GM12878 (cell line): ENCODE data around the gene INF2. TPM values are rescaled to one million over a fixed set of nuclear protein-coding genes. Genes with fewer than 3 reads are reported as not detected.

Source experiments
- BRCA1 ChIP-seq: IDR thresholded peaks from 2 replicates; pipeline ENCODE4 v1.6.1; 2011; ENCODE audit warnings: low read depth, low read length, improper control_type of control experiment
- CHD2 ChIP-seq: IDR thresholded peaks from 2 replicates; pipeline ENCODE4 v1.6.1; 2011; ENCODE audit warnings: low read depth, low read length, improper control_type of control experiment, borderline replicate concordance
- CHD4 ChIP-seq: fragments of 200-600 bp; sonication (generic); IDR thresholded peaks from 2 replicates; pipeline ENCODE4 v1.6.1; 2016; ENCODE audit warnings: mild to moderate bottlenecking
- EED ChIP-seq: sonication (generic); IDR thresholded peaks from 2 replicates; pipeline ENCODE4 v1.6.1; 2016; ENCODE audit warnings: antibody characterized with exemption, low read depth
- EGR1 ChIP-seq, 2 experiments: IDR thresholded peaks; 1 replicate in 1 of 2; 2 replicates in 1 of 2; pipeline ENCODE4 v1.6.1; 2011 to 2012; ENCODE audit warnings: low read depth in 2 of 2, low read length in 2 of 2, borderline replicate concordance in 1 of 2, mild to moderate bottlenecking in 1 of 2, moderate library complexity in 1 of 2
- FOXM1 ChIP-seq: IDR thresholded peaks from 2 replicates; pipeline ENCODE4 v1.6.1; 2012; ENCODE audit warnings: low read depth, mild to moderate bottlenecking, inconsistent platforms, low read length, moderate library complexity
- GATAD2B ChIP-seq: fragments of 450-650 bp; conservative IDR thresholded peaks from 2 replicates; pipeline ENCODE4 v1.6.1; 2017; ENCODE audit warnings: low read depth, mild to moderate bottlenecking, moderate library complexity
- HCFC1 ChIP-seq: fragments of 150-350 bp; IDR thresholded peaks from 2 replicates; pipeline ENCODE4 v1.6.1; 2014; ENCODE audit warnings: low read length
- IKZF2 ChIP-seq, 2 experiments: fragments of 450-650 bp; IDR thresholded peaks; 2 replicates each; pipeline ENCODE4 v1.6.1; 2017; ENCODE audit warnings: mild to moderate bottlenecking in 2 of 2, moderate library complexity in 2 of 2
- IRF4 ChIP-seq: IDR thresholded peaks from 2 replicates; pipeline ENCODE4 v1.6.1; 2011; ENCODE audit warnings: low read depth, low read length
- MTA3 ChIP-seq: IDR thresholded peaks from 2 replicates; pipeline ENCODE4 v1.6.1; 2012; ENCODE audit warnings: low read length, inconsistent platforms, borderline replicate concordance
- NFIC ChIP-seq: IDR thresholded peaks from 2 replicates; pipeline ENCODE4 v1.6.1; 2012; ENCODE audit warnings: low read depth, mild to moderate bottlenecking, inconsistent platforms, low read length, moderate library complexity
- POLR2A ChIP-seq: IDR thresholded peaks from 2 replicates; pipeline ENCODE4 v1.6.1; 2011; ENCODE audit warnings: low read depth, mild to moderate bottlenecking, low read length
- POLR2AphosphoS5 ChIP-seq: IDR thresholded peaks from 2 replicates; pipeline ENCODE4 v1.6.1; 2011; ENCODE audit warnings: mild to moderate bottlenecking, low read length, inconsistent platforms
- RB1 ChIP-seq: fragments of 450-650 bp; formaldehyde crosslinking; IDR thresholded peaks from 2 replicates; pipeline ENCODE4 v1.6.1; 2017; ENCODE audit warnings: mild to moderate bottlenecking, borderline replicate concordance
- RUNX3 ChIP-seq: IDR thresholded peaks from 2 replicates; pipeline ENCODE4 v1.6.1; 2012; ENCODE audit warnings: low read length, inconsistent platforms
- SMARCA5 ChIP-seq: fragments of 450-650 bp; IDR thresholded peaks from 2 replicates; pipeline ENCODE4 v1.6.1; 2017; ENCODE audit warnings: mild to moderate bottlenecking
- SREBF1 ChIP-seq: IDR thresholded peaks from 2 replicates; pipeline ENCODE4 v1.6.1; 2012; ENCODE audit warnings: mild to moderate bottlenecking, low read length
- STAT3 ChIP-seq: IDR thresholded peaks from 2 replicates; pipeline ENCODE4 v1.6.1; 2011; ENCODE audit warnings: low read depth, low read length, improper control_type of control experiment
- TAF1 ChIP-seq: IDR thresholded peaks from 2 replicates; pipeline ENCODE4 v1.6.1; 2011; ENCODE audit warnings: mild to moderate bottlenecking, low read depth, low read length, borderline replicate concordance
- YBX1 ChIP-seq: fragments of 450-650 bp; IDR thresholded peaks from 2 replicates; pipeline ENCODE4 v1.6.1; 2016; ENCODE audit warnings: antibody characterized with exemption
- polyA plus RNA-seq, 11 experiments: library from polyadenylated mRNA; depleted of rRNA in 4 of 11; unstranded in 6 of 11; stranded (reverse) in 5 of 11; fragments of >200 nt; fragmentation: Nextera tagmentation in 4 of 11; fragmentation: Illumina TruSeq in 1 of 11; extraction: Ambion mirVana in 4 of 11; extraction: Trizol in 1 of 11; gene quantifications; 1 replicate in 1 of 11; 2 replicates in 10 of 11; pipeline versions ENCODE4 v1.2.1 to v1.2.3, GENCODE V29; 2011 to 2016; ENCODE audit warnings: inconsistent platforms in 2 of 11, missing spikeins in 2 of 11, low read depth in 1 of 11
- total RNA-seq, 4 experiments: library from RNA; depleted of rRNA in 3 of 4; stranded (reverse); fragments of >200 nt in 3 of 4; fragmentation: Illumina TruSeq in 1 of 4; extraction: Trizol in 1 of 4; gene quantifications; 2 replicates each; pipeline versions ENCODE4 v1.2.1 to v1.2.3, GENCODE V29; 2013 to 2021
- TF ChIP-seq, protein P1 (sequence below): IDR thresholded peaks from 2 replicates; pipeline ENCODE4 v1.6.1; 2011; ENCODE audit warnings: borderline replicate concordance, low read depth, mild to moderate bottlenecking, moderate library complexity, mixed read lengths, low read length; ENCODE audit not compliant: insufficient read depth; ENCODE audit errors: extremely low read length
- TF ChIP-seq, protein P2 (sequence below): fragments of 450-650 bp; IDR thresholded peaks from 2 replicates; pipeline ENCODE4 v1.6.1; 2017; ENCODE audit warnings: mild to moderate bottlenecking, moderate library complexity
- TF ChIP-seq, protein P3 (sequence below): fragments of 150-350 bp; IDR thresholded peaks from 2 replicates; pipeline ENCODE4 v1.6.1; 2016; ENCODE audit warnings: low read depth, low read length

The INF2 gene
- total and polyA plus RNA-seq, 10 of the 15 experiments (the other 5 are each of a cell fraction or from before 2014, with no cell fraction given): 0.72 to 43.2 (median 8.3) TPM

- TF ChIP-seq, protein P1, sequence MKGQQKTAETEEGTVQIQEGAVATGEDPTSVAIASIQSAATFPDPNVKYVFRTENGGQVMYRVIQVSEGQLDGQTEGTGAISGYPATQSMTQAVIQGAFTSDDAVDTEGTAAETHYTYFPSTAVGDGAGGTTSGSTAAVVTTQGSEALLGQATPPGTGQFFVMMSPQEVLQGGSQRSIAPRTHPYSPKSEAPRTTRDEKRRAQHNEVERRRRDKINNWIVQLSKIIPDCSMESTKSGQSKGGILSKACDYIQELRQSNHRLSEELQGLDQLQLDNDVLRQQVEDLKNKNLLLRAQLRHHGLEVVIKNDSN: no peak
- TF ChIP-seq GATAD2B: no peak
- no peak for TF ChIP-seq HCFC1
- TF ChIP-seq CHD2: no peak
- peak in 1 of 2 experiments; percentile 91; a peak in 2 of 3 replicates for TF ChIP-seq EGR1 (IDR thresholded peaks at IDR 0.05; ENCODE audit: borderline replicate concordance in 1 of 2, low read depth in 2 of 2, low read length in 2 of 2)
- no peak for TF ChIP-seq RB1
- TF ChIP-seq BRCA1: no peak
- no peak for TF ChIP-seq SMARCA5
- TF ChIP-seq POLR2A: peak; percentile 28; the same call in 1 of the 2 replicates
- TF ChIP-seq YBX1: no peak
- no peak for TF ChIP-seq NFIC
- no peak for TF ChIP-seq SREBF1
- 0 out of 2 replicates have a peak, but pooled peaks have one; percentile 33 for TF ChIP-seq MTA3
- TF ChIP-seq FOXM1: no peak
- TF ChIP-seq, protein P2, sequence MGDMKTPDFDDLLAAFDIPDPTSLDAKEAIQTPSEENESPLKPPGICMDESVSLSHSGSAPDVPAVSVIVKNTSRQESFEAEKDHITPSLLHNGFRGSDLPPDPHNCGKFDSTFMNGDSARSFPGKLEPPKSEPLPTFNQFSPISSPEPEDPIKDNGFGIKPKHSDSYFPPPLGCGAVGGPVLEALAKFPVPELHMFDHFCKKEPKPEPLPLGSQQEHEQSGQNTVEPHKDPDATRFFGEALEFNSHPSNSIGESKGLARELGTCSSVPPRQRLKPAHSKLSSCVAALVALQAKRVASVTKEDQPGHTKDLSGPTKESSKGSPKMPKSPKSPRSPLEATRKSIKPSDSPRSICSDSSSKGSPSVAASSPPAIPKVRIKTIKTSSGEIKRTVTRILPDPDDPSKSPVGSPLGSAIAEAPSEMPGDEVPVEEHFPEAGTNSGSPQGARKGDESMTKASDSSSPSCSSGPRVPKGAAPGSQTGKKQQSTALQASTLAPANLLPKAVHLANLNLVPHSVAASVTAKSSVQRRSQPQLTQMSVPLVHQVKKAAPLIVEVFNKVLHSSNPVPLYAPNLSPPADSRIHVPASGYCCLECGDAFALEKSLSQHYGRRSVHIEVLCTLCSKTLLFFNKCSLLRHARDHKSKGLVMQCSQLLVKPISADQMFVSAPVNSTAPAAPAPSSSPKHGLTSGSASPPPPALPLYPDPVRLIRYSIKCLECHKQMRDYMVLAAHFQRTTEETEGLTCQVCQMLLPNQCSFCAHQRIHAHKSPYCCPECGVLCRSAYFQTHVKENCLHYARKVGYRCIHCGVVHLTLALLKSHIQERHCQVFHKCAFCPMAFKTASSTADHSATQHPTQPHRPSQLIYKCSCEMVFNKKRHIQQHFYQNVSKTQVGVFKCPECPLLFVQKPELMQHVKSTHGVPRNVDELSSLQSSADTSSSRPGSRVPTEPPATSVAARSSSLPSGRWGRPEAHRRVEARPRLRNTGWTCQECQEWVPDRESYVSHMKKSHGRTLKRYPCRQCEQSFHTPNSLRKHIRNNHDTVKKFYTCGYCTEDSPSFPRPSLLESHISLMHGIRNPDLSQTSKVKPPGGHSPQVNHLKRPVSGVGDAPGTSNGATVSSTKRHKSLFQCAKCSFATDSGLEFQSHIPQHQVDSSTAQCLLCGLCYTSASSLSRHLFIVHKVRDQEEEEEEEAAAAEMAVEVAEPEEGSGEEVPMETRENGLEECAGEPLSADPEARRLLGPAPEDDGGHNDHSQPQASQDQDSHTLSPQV: 0 out of 2 replicates have a peak, but pooled peaks have one; percentile 77
- no peak for TF ChIP-seq TAF1
- TF ChIP-seq IKZF2 (IDR thresholded peaks at IDR 0.05): no peak; a peak in 1 of 4 replicates
- TF ChIP-seq RUNX3: peak; percentile 68
- no peak for TF ChIP-seq CHD4
- TF ChIP-seq, protein P3, sequence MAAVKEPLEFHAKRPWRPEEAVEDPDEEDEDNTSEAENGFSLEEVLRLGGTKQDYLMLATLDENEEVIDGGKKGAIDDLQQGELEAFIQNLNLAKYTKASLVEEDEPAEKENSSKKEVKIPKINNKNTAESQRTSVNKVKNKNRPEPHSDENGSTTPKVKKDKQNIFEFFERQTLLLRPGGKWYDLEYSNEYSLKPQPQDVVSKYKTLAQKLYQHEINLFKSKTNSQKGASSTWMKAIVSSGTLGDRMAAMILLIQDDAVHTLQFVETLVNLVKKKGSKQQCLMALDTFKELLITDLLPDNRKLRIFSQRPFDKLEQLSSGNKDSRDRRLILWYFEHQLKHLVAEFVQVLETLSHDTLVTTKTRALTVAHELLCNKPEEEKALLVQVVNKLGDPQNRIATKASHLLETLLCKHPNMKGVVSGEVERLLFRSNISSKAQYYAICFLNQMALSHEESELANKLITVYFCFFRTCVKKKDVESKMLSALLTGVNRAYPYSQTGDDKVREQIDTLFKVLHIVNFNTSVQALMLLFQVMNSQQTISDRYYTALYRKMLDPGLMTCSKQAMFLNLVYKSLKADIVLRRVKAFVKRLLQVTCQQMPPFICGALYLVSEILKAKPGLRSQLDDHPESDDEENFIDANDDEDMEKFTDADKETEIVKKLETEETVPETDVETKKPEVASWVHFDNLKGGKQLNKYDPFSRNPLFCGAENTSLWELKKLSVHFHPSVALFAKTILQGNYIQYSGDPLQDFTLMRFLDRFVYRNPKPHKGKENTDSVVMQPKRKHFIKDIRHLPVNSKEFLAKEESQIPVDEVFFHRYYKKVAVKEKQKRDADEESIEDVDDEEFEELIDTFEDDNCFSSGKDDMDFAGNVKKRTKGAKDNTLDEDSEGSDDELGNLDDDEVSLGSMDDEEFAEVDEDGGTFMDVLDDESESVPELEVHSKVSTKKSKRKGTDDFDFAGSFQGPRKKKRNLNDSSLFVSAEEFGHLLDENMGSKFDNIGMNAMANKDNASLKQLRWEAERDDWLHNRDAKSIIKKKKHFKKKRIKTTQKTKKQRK: no peak
- no peak for TF ChIP-seq STAT3
- TF ChIP-seq IRF4: no peak
- TF ChIP-seq POLR2AphosphoS5: no peak
- TF ChIP-seq EED: 0 out of 2 replicates have a peak, but pooled peaks have one; percentile 27
Measured at GRCh38 chr14:104657563-104658324, 31.7 kb upstream of the INF2 start (continued).
